GM12878 (cell line): Measurements from ENCODE around the gene DNAJC15. TPM values are rescaled to one million over a fixed set of nuclear protein-coding genes. Genes with fewer than 3 reads are reported as not detected.

Experiments
- polyA plus RNA-seq, 11 experiments: library from polyadenylated mRNA; depleted of rRNA in 4 of 11; unstranded in 6 of 11; stranded (reverse) in 5 of 11; fragments of >200 nt; fragmentation: Nextera tagmentation in 4 of 11; fragmentation: Illumina TruSeq in 1 of 11; extraction: Ambion mirVana in 4 of 11; extraction: Trizol in 1 of 11; gene quantifications; 1 replicate in 1 of 11; 2 replicates in 10 of 11; pipeline versions ENCODE4 v1.2.1 to v1.2.3, GENCODE V29; 2011 to 2016; ENCODE audit warnings: inconsistent platforms in 2 of 11, missing spikeins in 2 of 11, low read depth in 1 of 11
- total RNA-seq, 4 experiments: library from RNA; depleted of rRNA in 3 of 4; stranded (reverse); fragments of >200 nt in 3 of 4; fragmentation: Illumina TruSeq in 1 of 4; extraction: Trizol in 1 of 4; gene quantifications; 2 replicates each; pipeline versions ENCODE4 v1.2.1 to v1.2.3, GENCODE V29; 2013 to 2021

Gene DNAJC15
- total and polyA plus RNA-seq, 10 of the 15 experiments (the other 5 are each of a cell fraction or from before 2014, with no cell fraction given), result 13.1 to 104 (median 54.4) TPM

Other genes with a start within 250 kb of the DNAJC15 start
- not detected in 2 replicates for gene FAM216B, start 242.0 kb upstream of the DNAJC15 start, total RNA-seq (2014; rRNA removed)
- not detected in 2 replicates for gene FAM216B, start 242.0 kb upstream of the DNAJC15 start, total RNA-seq (2014; rRNA removed; fragmentation: Illumina TruSeq; extraction: Trizol)
- gene FAM216B, start 242.0 kb upstream of the DNAJC15 start, total RNA-seq (2021), result not detected in 2 replicates
- gene FAM216B, start 242.0 kb upstream of the DNAJC15 start, polyA plus RNA-seq (2011; rRNA removed), result not detected in 2 replicates
- gene FAM216B, start 242.0 kb upstream of the DNAJC15 start, polyA plus RNA-seq (2014; fragmentation: Illumina TruSeq; extraction: Trizol), result not detected in 2 replicates
- not detected for gene FAM216B, start 242.0 kb upstream of the DNAJC15 start, polyA plus RNA-seq (2014; fragmentation: Nextera tagmentation; extraction: Ambion mirVana)
- gene FAM216B, start 242.0 kb upstream of the DNAJC15 start, polyA plus RNA-seq (2014; rRNA removed), result not detected in 2 replicates
- not detected for gene FAM216B, start 242.0 kb upstream of the DNAJC15 start, polyA plus RNA-seq (2016; fragmentation: Nextera tagmentation; extraction: Ambion mirVana)
- gene EPSTI1, start 31.3 kb upstream of the DNAJC15 start, total RNA-seq (2014; rRNA removed), result 22.0 and 24.9 TPM in 2 replicates
- gene EPSTI1, start 31.3 kb upstream of the DNAJC15 start, total RNA-seq (2014; rRNA removed; fragmentation: Illumina TruSeq; extraction: Trizol), result 26.4 and 32.0 TPM in 2 replicates
- gene EPSTI1, start 31.3 kb upstream of the DNAJC15 start, total RNA-seq (2021), result 31.4 and 43.3 TPM in 2 replicates
- 31.3 and 47.1 TPM in 2 replicates for gene EPSTI1, start 31.3 kb upstream of the DNAJC15 start, polyA plus RNA-seq (2011; rRNA removed)
- gene EPSTI1, start 31.3 kb upstream of the DNAJC15 start, polyA plus RNA-seq (2014; fragmentation: Illumina TruSeq; extraction: Trizol), result 32.0 and 42.2 TPM in 2 replicates
- gene EPSTI1, start 31.3 kb upstream of the DNAJC15 start, polyA plus RNA-seq (2014; fragmentation: Nextera tagmentation; extraction: Ambion mirVana), result 1 to 10 TPM; 4.7 to 8.9 TPM
- gene EPSTI1, start 31.3 kb upstream of the DNAJC15 start, polyA plus RNA-seq (2014; rRNA removed), result 23.0 and 29.8 TPM in 2 replicates
- gene EPSTI1, start 31.3 kb upstream of the DNAJC15 start, polyA plus RNA-seq (2016; fragmentation: Nextera tagmentation; extraction: Ambion mirVana), result 10 to 100 TPM; 14.2 to 14.6 TPM